Epithelial cell of proximal tubule (primary cell): ENCODE results near the gene LRP8. TPM values are rescaled to one million over a fixed set of nuclear protein-coding genes. Genes with fewer than 3 reads are reported as not detected.

ENCODE experiments used
- DNase-seq: peaks from one replicate; pipeline ENCODE4 v3.0.0-alpha.2; 2011; ENCODE audit warnings: low read depth
- H3K4me3 ChIP-seq: 2 replicates; pipeline ENCODE4 v1.5.1; 2011; ENCODE audit warnings: low read depth, mild to moderate bottlenecking, low read length
- CTCF ChIP-seq: conservative IDR thresholded peaks from 2 replicates; pipeline ENCODE4 v1.5.1; 2012; ENCODE audit warnings: low read depth, mild to moderate bottlenecking, low read length
- total RNA-seq: library from RNA; depleted of rRNA; stranded (reverse); fragments of >200 nt; gene quantifications from 2 replicates; pipeline ENCODE4 v1.2.3, GENCODE V29; 2015

Gene LRP8
- total RNA-seq, 1 donor from 2014 or later: 16.1 TPM

- DNase-seq: no peak
- TF ChIP-seq CTCF: no peak
- H3K4me3 ChIP-seq: no peak overlapping the region
Measured at GRCh38 chr1:53349968-53350852, 22.3 kb upstream of the LRP8 start.

GRCh38 chr1:53349369-53349835 is 21.5 kb upstream of the LRP8 start:
- TF ChIP-seq CTCF: no peak
- DNase-seq: no peak
- H3K4me3 ChIP-seq: no peak overlapping the region

- H3K4me3 ChIP-seq: no peak overlapping the region
- no peak for DNase-seq
- TF ChIP-seq CTCF: no peak
Measured at GRCh38 chr1:53348486-53349368, 20.9 kb upstream of the LRP8 start.

- no peak overlapping the region for H3K4me3 ChIP-seq
- TF ChIP-seq CTCF: no peak
Measured at GRCh38 chr1:53346814-53347176, 18.9 kb upstream of the LRP8 start.

GRCh38 chr1:53345996-53346813 is 18.3 kb upstream of the LRP8 start:
- H3K4me3 ChIP-seq: no peak overlapping the region
- no peak for TF ChIP-seq CTCF
- DNase-seq: no peak

More at GRCh38 chr1:53346814-53347176, 18.9 kb upstream of the LRP8 start:
- DNase-seq: no peak
